Medulla oblongata (tissue), 1 donor: ENCODE data around the gene IQGAP1.

Source experiments
- DNase-seq: peaks from one replicate; pipeline ENCODE4 v3.0.0-alpha.2; 2015; ENCODE audit errors: extremely low spot score

IQGAP1 gene

GRCh38 chr15:90435652-90436337 is 47.8 kb downstream of the IQGAP1 start:
- DNase-seq, result no peak

GRCh38 chr15:90436952-90437351 is 48.9 kb downstream of the IQGAP1 start:
- DNase-seq, result no peak

- DNase-seq, result no peak
Measured at GRCh38 chr15:90437516-90437915, 49.5 kb downstream of the IQGAP1 start.

- no peak for DNase-seq
Measured at GRCh38 chr15:90439946-90440345, 51.9 kb downstream of the IQGAP1 start.

- no peak for DNase-seq
Measured at GRCh38 chr15:90441027-90441426, 53.0 kb downstream of the IQGAP1 start.

GRCh38 chr15:90442423-90442822 is 54.4 kb downstream of the IQGAP1 start:
- no peak for DNase-seq

GRCh38 chr15:90449206-90449735 is 61.2 kb downstream of the IQGAP1 start:
- DNase-seq, result no peak

- DNase-seq, result no peak
Measured at GRCh38 chr15:90451053-90451850, 63.2 kb downstream of the IQGAP1 start.

- DNase-seq, result no peak
Measured at GRCh38 chr15:90456236-90456635, 68.2 kb downstream of the IQGAP1 start.

- DNase-seq, result no peak
Measured at GRCh38 chr15:90458061-90458460, 70.0 kb downstream of the IQGAP1 start.

GRCh38 chr15:90459368-90459767 is 71.3 kb downstream of the IQGAP1 start:
- DNase-seq, result no peak

- DNase-seq, result no peak
Measured at GRCh38 chr15:90460142-90460824, 72.2 kb downstream of the IQGAP1 start.

GRCh38 chr15:90463381-90463780 is 75.3 kb downstream of the IQGAP1 start:
- peak; percentile 97 for DNase-seq

GRCh38 chr15:90465140-90465929 is 77.3 kb downstream of the IQGAP1 start:
- no peak for DNase-seq

GRCh38 chr15:90465930-90466567 is 78.0 kb downstream of the IQGAP1 start:
- DNase-seq, result no peak

- DNase-seq, result no peak
Measured at GRCh38 chr15:90469723-90470122, 81.7 kb downstream of the IQGAP1 start.

GRCh38 chr15:90470453-90470852 is 82.4 kb downstream of the IQGAP1 start:
- no peak for DNase-seq

GRCh38 chr15:90471126-90471525 is 83.1 kb downstream of the IQGAP1 start:
- DNase-seq, result no peak

- DNase-seq, result peak; percentile 87
Measured at GRCh38 chr15:90471769-90472168, 83.7 kb downstream of the IQGAP1 start.

GRCh38 chr15:90478846-90479481 is 90.9 kb downstream of the IQGAP1 start:
- DNase-seq, result no peak

GRCh38 chr15:90479656-90480055 is 91.6 kb downstream of the IQGAP1 start:
- no peak for DNase-seq
